H1 (cell line): Measurements from ENCODE around the gene ZC3H6. TPM values are rescaled to one million over a fixed set of nuclear protein-coding genes. Genes with fewer than 3 reads are reported as not detected.

Experiments used
- CTCF ChIA-PET: fragments of 300-600 bp; sonication (Branson Sonifier 250); formaldehyde crosslinking; loops from one replicate; lab custom pipeline; 2021; ENCODE audit not compliant: partially characterized antibody; lab: Charles Lee
- POLR2A ChIA-PET: fragments of 300-600 bp; sonication (Branson Sonifier 250); formaldehyde crosslinking; loops from one replicate; lab custom pipeline; 2021; ENCODE audit warnings: inconsistent platforms; ENCODE audit not compliant: partially characterized antibody; lab: Charles Lee
- DNase-seq, 2 experiments: peaks; one replicate each; pipeline versions ENCODE4 v3.0.0 to v3.0.0-alpha.2; 2010 to 2022; ENCODE audit warnings: low spot score in 2 of 2, low read depth in 1 of 2, mixed read lengths in 1 of 2
- FAIRE-seq: peaks from 2 replicates; lab custom pipeline; 2011; peaks lifted over from hg19 to GRCh38; lab: Jason Lieb, UNC
- H2AFZ ChIP-seq: 2 replicates; pipeline ENCODE4 v1.8.1; 2012; ENCODE audit warnings: low read length, inconsistent platforms
- H2AK5ac ChIP-seq: 2 replicates; pipeline ENCODE4 v1.6.1; 2013; ENCODE audit warnings: low read depth, low read length
- H2BK120ac ChIP-seq: replicated peaks from 2 replicates; pipeline ENCODE3; 2013; ENCODE audit warnings: low read depth, low read length, inconsistent platforms
- H2BK12ac ChIP-seq: 2 replicates; pipeline ENCODE4 v1.6.1; 2013; ENCODE audit warnings: low read depth, low read length
- H2BK15ac ChIP-seq: 2 replicates; pipeline ENCODE4 v1.6.1; 2013; ENCODE audit warnings: low read length
- H2BK20ac ChIP-seq: 2 replicates; pipeline ENCODE4 v1.6.1; 2013; ENCODE audit warnings: low read length
- H2BK5ac ChIP-seq: 2 replicates; pipeline ENCODE4 v1.6.1; 2013; ENCODE audit warnings: low read depth, low read length
- H3K14ac ChIP-seq: 2 replicates; pipeline ENCODE4 v1.6.1; 2013; ENCODE audit warnings: inconsistent platforms; ENCODE audit not compliant: insufficient read length
- H3K18ac ChIP-seq: 2 replicates; pipeline ENCODE4 v1.6.1; 2013; ENCODE audit warnings: low read length; ENCODE audit errors: extremely low read depth
- H3K23ac ChIP-seq: 2 replicates; pipeline ENCODE4 v1.6.1; 2013; ENCODE audit warnings: inconsistent platforms; ENCODE audit not compliant: insufficient read length
- H3K23me2 ChIP-seq: 2 replicates; pipeline ENCODE4 v1.6.1; 2013; ENCODE audit warnings: low read depth, low read length
- H3K27ac ChIP-seq: 2 replicates; pipeline ENCODE4 v1.6.1; 2011; ENCODE audit warnings: low read depth, low read length, inconsistent platforms
- H3K27me3 ChIP-seq, 4 experiments: replicated peaks in 1 of 4; 1 replicate in 1 of 4; 2 replicates in 3 of 4; pipeline versions ENCODE4 v1.6.1 to v1.8.1; 2011 to 2013; ENCODE audit warnings: low read length in 3 of 4, mild to moderate bottlenecking in 3 of 4, inconsistent platforms in 2 of 4, mixed read lengths in 2 of 4, moderate library complexity in 1 of 4; ENCODE audit not compliant: control insufficient read depth in 3 of 4, insufficient read depth in 3 of 4; ENCODE audit errors: extremely low read depth in 1 of 4
- H3K36me3 ChIP-seq, 4 experiments: 2 replicates each; pipeline versions ENCODE4 v1.6.1 to v1.8.1; 2011 to 2013; ENCODE audit warnings: mild to moderate bottlenecking in 4 of 4, low read length in 3 of 4, moderate library complexity in 2 of 4, control low read depth in 1 of 4, inconsistent platforms in 1 of 4; ENCODE audit not compliant: insufficient read depth in 4 of 4, control insufficient read depth in 2 of 4
- H3K4ac ChIP-seq: replicated peaks from 2 replicates; pipeline ENCODE3; 2013; ENCODE audit warnings: low read length, low read depth, mixed read lengths, inconsistent platforms; ENCODE audit not compliant: insufficient read length
- H3K4me1 ChIP-seq, 4 experiments: replicated peaks in 1 of 4; 1 replicate in 1 of 4; 2 replicates in 3 of 4; pipeline versions ENCODE4 v1.6.1 to v1.8.1; 2011 to 2013; ENCODE audit warnings: low read length in 3 of 4, inconsistent platforms in 2 of 4, mixed read lengths in 1 of 4; ENCODE audit not compliant: insufficient read depth in 4 of 4, control insufficient read depth in 3 of 4
- H3K4me2 ChIP-seq, 2 experiments: 2 replicates each; pipeline versions ENCODE4 v1.6.1 to v1.8.1; 2011 to 2013; ENCODE audit warnings: low read depth in 2 of 2, low read length in 2 of 2, control low read depth in 1 of 2, inconsistent platforms in 1 of 2, mild to moderate bottlenecking in 1 of 2; ENCODE audit not compliant: insufficient read depth in 1 of 2
- H3K4me3 ChIP-seq, 4 experiments: fragments of 200-600, 300-600 bp in 1 of 4; sonication (generic), shearing (Covaris generic), sonication (Bioruptor Twin) in 1 of 4; 2 replicates each; pipeline versions ENCODE4 v1.5.1 to v1.8.1; 2011 to 2016; ENCODE audit warnings: low read length in 4 of 4, low read depth in 3 of 4, control low read depth in 2 of 4, inconsistent platforms in 2 of 4, mild to moderate bottlenecking in 2 of 4, mixed read lengths in 1 of 4, moderate library complexity in 1 of 4; ENCODE audit not compliant: insufficient read depth in 2 of 4; ENCODE audit errors: extremely low read depth in 1 of 4
- H3K56ac ChIP-seq: replicated peaks from 2 replicates; pipeline ENCODE3; 2013; ENCODE audit warnings: low read depth, mild to moderate bottlenecking, mixed read lengths, low read length, inconsistent platforms; ENCODE audit not compliant: insufficient read length
- H3K79me1 ChIP-seq: 2 replicates; pipeline ENCODE4 v1.6.1; 2013; ENCODE audit warnings: low read depth, low read length, control low read depth
- H3K79me2 ChIP-seq, 2 experiments: 2 replicates each; pipeline versions ENCODE4 v1.6.1 to v1.8.1; 2012 to 2013; ENCODE audit warnings: low read length in 2 of 2, mild to moderate bottlenecking in 2 of 2, inconsistent platforms in 1 of 2; ENCODE audit not compliant: insufficient read depth in 2 of 2, control insufficient read depth in 1 of 2
- H3K9ac ChIP-seq, 4 experiments: replicated peaks in 1 of 4; 1 replicate in 1 of 4; 2 replicates in 3 of 4; pipeline versions ENCODE4 v1.6.1 to v1.8.1; 2011 to 2013; ENCODE audit warnings: low read depth in 3 of 4, low read length in 3 of 4, control low read depth in 2 of 4, mild to moderate bottlenecking in 2 of 4, moderate library complexity in 2 of 4, inconsistent platforms in 1 of 4; ENCODE audit errors: extremely low read depth in 1 of 4
- H3K9me3 ChIP-seq, 2 experiments: 2 replicates each; pipeline versions ENCODE4 v1.6.1 to v1.8.1; 2012 to 2013; ENCODE audit warnings: mild to moderate bottlenecking in 2 of 2, moderate library complexity in 2 of 2, control low read depth in 1 of 2, inconsistent platforms in 1 of 2, low read depth in 1 of 2, low read length in 1 of 2, mixed read lengths in 1 of 2; ENCODE audit not compliant: insufficient read depth in 2 of 2
- H4K20me1 ChIP-seq, 2 experiments: replicated peaks in 1 of 2; 2 replicates each; pipeline versions ENCODE3 to v1.8.1; 2011 to 2013; ENCODE audit warnings: inconsistent platforms in 2 of 2, low read length in 2 of 2, mild to moderate bottlenecking in 1 of 2; ENCODE audit not compliant: insufficient read depth in 2 of 2, control insufficient read depth in 1 of 2
- H4K5ac ChIP-seq: 2 replicates; pipeline ENCODE4 v1.6.1; 2013; ENCODE audit warnings: low read length, low read depth, mixed read lengths, inconsistent platforms; ENCODE audit not compliant: insufficient read length
- H4K8ac ChIP-seq: 2 replicates; pipeline ENCODE4 v1.8.0; 2013; ENCODE audit warnings: mild to moderate bottlenecking, moderate library complexity, low read length, inconsistent platforms; ENCODE audit not compliant: insufficient read depth; ENCODE audit errors: extremely low read depth
- H4K91ac ChIP-seq: replicated peaks from 2 replicates; pipeline ENCODE3; 2013; ENCODE audit warnings: low read length, mixed read lengths, inconsistent platforms; ENCODE audit not compliant: insufficient read length
- CBX8 ChIP-seq: fragments of 300-800, 300-1000 bp; sonication (generic); IDR thresholded peaks from 2 replicates; pipeline ENCODE4 v1.7.1; 2016; ENCODE audit warnings: low read depth, low read length, borderline replicate concordance
- CREB1 ChIP-seq: IDR thresholded peaks from 2 replicates; pipeline ENCODE4 v1.6.1; 2012; ENCODE audit warnings: inconsistent platforms
- NANOG ChIP-seq: IDR thresholded peaks from 2 replicates; pipeline ENCODE4 v1.6.1; 2011; ENCODE audit warnings: low read length, low read depth, mild to moderate bottlenecking, inconsistent platforms; ENCODE audit not compliant: insufficient read depth, poor library complexity, severe bottlenecking
- PHF8 ChIP-seq: fragments of 200-600 bp; sonication (generic); conservative IDR thresholded peaks from 2 replicates; pipeline ENCODE4 v1.7.1; 2012; ENCODE audit warnings: low read depth, mild to moderate bottlenecking, inconsistent platforms, low read length, moderate library complexity
- POU5F1 ChIP-seq: IDR thresholded peaks from 2 replicates; pipeline ENCODE4 v1.6.1; 2011; ENCODE audit warnings: low read depth, mild to moderate bottlenecking, low read length, moderate library complexity
- SP4 ChIP-seq: IDR thresholded peaks from 2 replicates; pipeline ENCODE4 v1.6.1; 2012; ENCODE audit warnings: low read length, inconsistent platforms
- WGBS, 2 experiments: shearing (Covaris generic) in 1 of 2; methylation state at CpG; one replicate each; pipeline versions ENCODE4 v1.1.6 to v1.1.7; 2013 to 2015; ENCODE audit warnings: low lambda C conversion rate in 2 of 2, mixed read lengths in 2 of 2, inconsistent platforms in 1 of 2, low coverage in 1 of 2, missing lambda C conversion rate in 1 of 2; ENCODE audit not compliant: insufficient replicate concordance in 2 of 2, insufficient coverage in 1 of 2, insufficient read length in 1 of 2; ENCODE audit errors: extremely low coverage in 1 of 2, missing lambda C conversion rate in 1 of 2; 5-methylcytosine and 5-hydroxymethylcytosine counted together
- polyA plus RNA-seq, 7 experiments: library from polyadenylated mRNA; depleted of rRNA in 3 of 7; stranded (reverse) in 5 of 7; unstranded in 2 of 7; fragments of >200 nt in 5 of 7; fragments of 200-250 nt in 2 of 7; gene quantifications; 1 replicate in 5 of 7; 2 replicates in 1 of 7; 4 replicates in 1 of 7; pipeline versions ENCODE4 v1.2.1 to v1.2.3, GENCODE V29; 2011 to 2013; ENCODE audit warnings: missing spikeins in 2 of 7, mixed read lengths in 2 of 7
- total RNA-seq: library from RNA; stranded (reverse); fragmentation: NEBNext Ultra II Directional; extraction: Animal tissue kit (Norgen Biotek cat#: 25700); gene quantifications from 2 replicates; pipeline ENCODE4 v1.2.1, GENCODE V29; 2021
- TF ChIP-seq, protein P1 (sequence below): IDR thresholded peaks from 2 replicates; pipeline ENCODE4 v1.6.1; 2011; ENCODE audit warnings: low read depth, mild to moderate bottlenecking, low read length; ENCODE audit not compliant: insufficient read depth

Gene ZC3H6
- total and polyA plus RNA-seq, 2 of the 8 experiments (the other 6 are each of a cell fraction or from before 2014, with no cell fraction given) = 1.4 to 6.9 TPM

DNA sequence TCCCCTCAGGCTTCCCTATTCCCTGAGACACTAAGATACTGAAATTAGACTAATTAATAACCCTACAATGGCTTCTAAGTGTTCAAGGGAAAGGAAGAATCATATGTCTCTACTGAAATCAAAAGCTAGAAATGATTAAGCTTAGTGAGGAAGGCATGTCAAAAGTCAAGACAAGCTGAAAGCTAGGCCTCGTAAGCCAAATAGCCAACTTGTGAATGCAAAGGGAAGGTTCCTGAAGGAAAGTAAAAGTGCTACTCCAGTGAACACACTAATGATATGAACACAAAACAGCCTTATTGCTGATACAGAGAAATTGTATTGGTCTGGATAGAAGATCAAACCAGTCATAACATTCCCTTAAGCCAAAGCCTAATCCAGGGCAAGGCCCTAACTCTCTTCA lies 30.5 kb upstream of the ZC3H6 start:
- Histone ChIP-seq H3K79me1 (no peaks in the 10 kb centered on the region), H3K27ac (no peak overlapping the region), H3K27me3 (no peaks in the 10 kb centered on the region), H2AK5ac (no peak overlapping the region), H4K5ac (no peak overlapping the region), H3K4me3 (no peak overlapping the region), H2BK12ac (no peak overlapping the region), H3K23ac (no peak overlapping the region), H4K20me1 (no peaks in the 10 kb centered on the region), H3K79me2 (no peaks in the 10 kb centered on the region), H3K56ac (no peak overlapping the region), H3K18ac (no peak overlapping the region), H3K23me2 (peaks cover 2% of the 10 kb centered on the region; the same call in 1 of the 2 replicates), H4K91ac (no peak overlapping the region), H2AFZ (no peak overlapping the region), H3K4me1 (no peaks in the 10 kb centered on the region), H3K4ac (no peak overlapping the region), H4K8ac (no peak overlapping the region), H3K9ac (no peak overlapping the region), H3K4me2 (no peak overlapping the region), H2BK20ac (no peak overlapping the region), H2BK15ac (no peak overlapping the region), H3K36me3 (peaks cover 0 to 9% (median 1%) of the 10 kb centered on the region in 4 experiments; a peak in 4 of 8 replicates), H3K14ac (no peak overlapping the region), H2BK5ac (no peak overlapping the region), H2BK120ac (no peak overlapping the region), H3K9me3 (no peaks in the 10 kb centered on the region)
- FAIRE-seq (no peak), DNase-seq (no peak)
- WGBS, 2 experiments = 92% methylated on average over 1 of the region's 1 CpG; no CpG with 5 or more reads in 1 of the 2 experiments
- ChIA-PET POLR2A (interaction anchor here (1.5 kb wide), 1 partner anchor 9 kb away, joined by 4 read pairs; no protein-coding TSS in a partner anchor), CTCF (interaction anchor here (1.0 to 1.4 kb wide), 2 partner anchors 10 to 33 kb away, joined by 3 read pairs; no protein-coding TSS in a partner anchor)
- TF ChIP-seq NANOG = no peak
- TF ChIP-seq, protein P1, sequence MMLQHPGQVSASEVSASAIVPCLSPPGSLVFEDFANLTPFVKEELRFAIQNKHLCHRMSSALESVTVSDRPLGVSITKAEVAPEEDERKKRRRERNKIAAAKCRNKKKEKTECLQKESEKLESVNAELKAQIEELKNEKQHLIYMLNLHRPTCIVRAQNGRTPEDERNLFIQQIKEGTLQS = no peak
- no peak for TF ChIP-seq CREB1
- TF ChIP-seq CBX8 = no peak
- TF ChIP-seq PHF8 = no peak
- no peak for TF ChIP-seq POU5F1
- TF ChIP-seq SP4 = no peak
